GM12878 (cell line): Measurements from ENCODE around the gene CAMK4. TPM values are rescaled to one million over a fixed set of nuclear protein-coding genes. Genes with fewer than 3 reads are reported as not detected.

Experiments
- ATAC-seq: fragments of 200-7000 bp; cut with Tn5 transposase; 3 replicates; pipeline ENCODE4 v1.9.1; 2020; ENCODE audit warnings: mild to moderate bottlenecking, moderate library complexity
- BruUV-seq: library from RNA; stranded (reverse); fragments of 400-500 nt; replicated peaks from 2 replicates; lab custom pipeline; 2021; lab: Mats Ljungman, UMichigan
- CTCF ChIA-PET: fragments of 300-600 bp; sonication (Branson Sonifier 250); formaldehyde crosslinking; extraction: SDS; loops from one replicate; lab custom pipeline; 2021; ENCODE audit warnings: inconsistent platforms; lab: Yijun Ruan, JAX
- POLR2A ChIA-PET: fragments of 350-600 bp; formaldehyde crosslinking; extraction: SDS; loops from one replicate; lab custom pipeline; 2021; ENCODE audit warnings: inconsistent platforms; lab: Charles Lee
- RAD21 ChIA-PET: fragments of 300-600 bp; sonication (Branson Sonifier 250); formaldehyde crosslinking; loops from one replicate; lab custom pipeline; 2023; ENCODE audit warnings: antibody characterized with exemption; ENCODE audit not compliant: unreplicated experiment; lab: Charles Lee
- SMC1A ChIA-PET: fragments of 300-600 bp; sonication (Branson Sonifier 250); formaldehyde crosslinking; loops from one replicate; lab custom pipeline; 2023; ENCODE audit not compliant: unreplicated experiment, uncharacterized antibody; lab: Charles Lee
- DNase-seq: peaks from one replicate; pipeline ENCODE4 v3.0.0-alpha.2; 2011; ENCODE audit warnings: low read depth, low spot score
- FAIRE-seq: peaks from 3 replicates; lab custom pipeline; 2011; peaks lifted over from hg19 to GRCh38; lab: Jason Lieb, UNC
- H2AFZ ChIP-seq: 2 replicates; pipeline ENCODE4 v1.6.0; 2011; ENCODE audit warnings: low read depth, low read length, control low read depth; ENCODE audit not compliant: control insufficient read depth
- H3K27ac ChIP-seq: 2 replicates; pipeline ENCODE4 v1.5.1; 2011; ENCODE audit warnings: control low read depth; ENCODE audit not compliant: control insufficient read depth, insufficient read depth
- H3K27me3 ChIP-seq, 2 experiments: replicated peaks in 1 of 2; 2 replicates each; pipeline versions ENCODE4 v1.6.0 to v1.6.1; 2011; ENCODE audit warnings: low read length in 1 of 2; ENCODE audit not compliant: control insufficient read depth in 2 of 2, insufficient read depth in 2 of 2
- H3K36me3 ChIP-seq, 2 experiments: 2 replicates each; pipeline ENCODE4 v1.5.1; 2011; ENCODE audit warnings: low read length in 1 of 2; ENCODE audit not compliant: control insufficient read depth in 2 of 2, insufficient read depth in 2 of 2
- H3K4me1 ChIP-seq: 2 replicates; pipeline ENCODE4 v1.6.1; 2011; ENCODE audit warnings: mild to moderate bottlenecking, low read length, moderate library complexity, mixed read lengths; ENCODE audit not compliant: control insufficient read depth, insufficient read depth
- H3K4me2 ChIP-seq: 2 replicates; pipeline ENCODE4 v1.6.0; 2011; ENCODE audit warnings: control low read depth; ENCODE audit not compliant: control insufficient read depth, insufficient read depth
- H3K4me3 ChIP-seq: fragments of 200-600 bp; sonication (generic); 2 replicates; pipeline ENCODE4 v1.5.1; 2016
- H3K79me2 ChIP-seq: 2 replicates; pipeline ENCODE4 v1.6.0; 2011; ENCODE audit warnings: low read length; ENCODE audit not compliant: control insufficient read depth, insufficient read depth
- H3K9ac ChIP-seq: 2 replicates; pipeline ENCODE4 v1.8.0; 2011; ENCODE audit warnings: low read length, control low read depth, mixed read lengths; ENCODE audit not compliant: control insufficient read depth, insufficient read depth
- H3K9me3 ChIP-seq: replicated peaks from 3 replicates; pipeline ENCODE4 v1.5.1; 2011; ENCODE audit warnings: mild to moderate bottlenecking, low read length; ENCODE audit not compliant: control insufficient read depth, insufficient read depth
- H4K20me1 ChIP-seq: 2 replicates; pipeline ENCODE4 v1.6.0; 2011; ENCODE audit not compliant: control insufficient read depth, insufficient read depth
- NFYA ChIP-seq: IDR thresholded peaks from 2 replicates; pipeline ENCODE4 v1.6.1; 2011; ENCODE audit warnings: low read depth, mild to moderate bottlenecking, low read length, improper control_type of control experiment, borderline replicate concordance
- PAX8 ChIP-seq: fragments of 450-650 bp; IDR thresholded peaks from 2 replicates; pipeline ENCODE4 v1.6.1; 2017; ENCODE audit warnings: mild to moderate bottlenecking, moderate library complexity
- RB1 ChIP-seq: fragments of 450-650 bp; formaldehyde crosslinking; IDR thresholded peaks from 2 replicates; pipeline ENCODE4 v1.6.1; 2017; ENCODE audit warnings: mild to moderate bottlenecking, borderline replicate concordance
- RCOR1 ChIP-seq: conservative IDR thresholded peaks from 2 replicates; pipeline ENCODE4 v1.6.1; 2012; ENCODE audit warnings: low read depth, low read length, improper control_type of control experiment
- RELA ChIP-seq: fragments of 450-650 bp; IDR thresholded peaks from 2 replicates; pipeline ENCODE4 v1.8.0; 2014; ENCODE audit warnings: borderline replicate concordance; ENCODE audit not compliant: partially characterized antibody
- ZNF217 ChIP-seq: fragments of 450-650 bp; IDR thresholded peaks from 2 replicates; pipeline ENCODE4 v1.6.1; 2017; ENCODE audit warnings: antibody characterized with exemption, mild to moderate bottlenecking
- WGBS: methylation state at CpG from one replicate; pipeline ENCODE4 v1.1.6; 2016; ENCODE audit warnings: low lambda C conversion rate; ENCODE audit not compliant: insufficient replicate concordance, insufficient coverage; ENCODE audit errors: missing lambda C conversion rate; 5-methylcytosine and 5-hydroxymethylcytosine counted together
- in situ Hi-C: fragments of 300-500 bp; cut with MboI; formaldehyde crosslinking; loops from 9 replicates; pipeline ENCODE4 v1.14.3; 2018; ENCODE audit warnings: mixed read lengths
- intact Hi-C: fragments of 100-400 bp; cut with micrococcal nuclease; formaldehyde crosslinking; loops from one replicate; pipeline ENCODE4 v1.14.2; 2022; ENCODE audit not compliant: unreplicated experiment
- polyA plus RNA-seq, 11 experiments: library from polyadenylated mRNA; depleted of rRNA in 4 of 11; unstranded in 6 of 11; stranded (reverse) in 5 of 11; fragments of >200 nt; fragmentation: Nextera tagmentation in 4 of 11; fragmentation: Illumina TruSeq in 1 of 11; extraction: Ambion mirVana in 4 of 11; extraction: Trizol in 1 of 11; gene quantifications; 1 replicate in 1 of 11; 2 replicates in 10 of 11; pipeline versions ENCODE4 v1.2.1 to v1.2.3, GENCODE V29; 2011 to 2016; ENCODE audit warnings: inconsistent platforms in 2 of 11, missing spikeins in 2 of 11, low read depth in 1 of 11
- total RNA-seq, 4 experiments: library from RNA; depleted of rRNA in 3 of 4; stranded (reverse); fragments of >200 nt in 3 of 4; fragmentation: Illumina TruSeq in 1 of 4; extraction: Trizol in 1 of 4; gene quantifications; 2 replicates each; pipeline versions ENCODE4 v1.2.1 to v1.2.3, GENCODE V29; 2013 to 2021
- TF ChIP-seq, protein P1 (sequence below): fragments of 450-650 bp; formaldehyde crosslinking; IDR thresholded peaks from 2 replicates; pipeline ENCODE4 v1.4.0; 2022; ENCODE audit warnings: mild to moderate bottlenecking, moderate library complexity
- TF ChIP-seq, protein P2 (sequence below): IDR thresholded peaks from 2 replicates; pipeline ENCODE4 v1.6.1; 2012; ENCODE audit warnings: low read depth, low read length, improper control_type of control experiment

The CAMK4 gene
- total and polyA plus RNA-seq, 10 of the 15 experiments (the other 5 are each of a cell fraction or from before 2014, with no cell fraction given) = 13.3 to 51.9 (median 35.3) TPM

DNA sequence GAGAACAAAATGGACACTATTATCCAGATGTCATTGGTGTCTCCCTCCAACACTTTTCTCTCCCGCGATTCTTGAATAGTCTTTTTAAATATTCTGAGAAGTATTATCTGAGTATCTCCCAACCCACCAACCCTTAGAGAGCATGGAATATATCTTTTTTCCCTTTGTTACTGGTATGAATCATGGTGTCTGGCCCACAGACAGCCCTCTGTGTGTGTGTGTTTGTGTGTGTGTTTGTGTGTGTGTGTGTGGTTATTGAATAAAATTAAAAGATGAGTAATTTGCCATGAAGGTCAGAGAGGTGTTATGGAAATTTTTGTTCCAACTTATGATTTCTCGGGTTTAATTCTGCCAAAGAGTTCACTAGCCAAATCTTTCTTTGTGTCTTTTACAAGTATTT, 47.7 kb downstream of the CAMK4 start:
- BruUV-seq = no TSS peak
- ATAC-seq (no peak), DNase-seq (no peak), FAIRE-seq (no peak)
- Histone ChIP-seq H3K9me3 (peaks cover 16% of the 10 kb centered on the region), H2AFZ (no peak overlapping the region), H4K20me1 (no peaks in the 10 kb centered on the region), H3K4me1 (no peaks in the 10 kb centered on the region), H3K9ac (no peak overlapping the region), H3K4me3 (no peak overlapping the region), H3K27me3 (no peaks in the 10 kb centered on the region), H3K36me3 (peaks cover 0 to 6% of the 10 kb centered on the region in 2 experiments; a peak in 2 of 4 replicates), H3K79me2 (peaks cover 15% of the 10 kb centered on the region), H3K27ac (no peak overlapping the region), H3K4me2 (no peak overlapping the region)
- in situ Hi-C loops = no loop called here
- TF ChIP-seq PAX8 = no peak
- CTCF ChIA-PET = interaction anchor here (1.0 to 1.7 kb wide), 2 partner anchors 20 to 114 kb away, joined by 3 to 4 read pairs; no protein-coding TSS in a partner anchor
- SMC1A ChIA-PET = interaction anchor here (1.0 kb wide), 1 partner anchor 116 kb away, joined by 3 read pairs; no protein-coding TSS in a partner anchor
- POLR2A ChIA-PET = no interaction called here
- RAD21 ChIA-PET = no interaction called here
- WGBS = 97% methylated on average over 3 of the region's 3 CpGs
- intact Hi-C loops = loop anchor here (10.0 kb wide), 1 partner anchor 517 kb away; no protein-coding TSS in a partner anchor

DNA sequence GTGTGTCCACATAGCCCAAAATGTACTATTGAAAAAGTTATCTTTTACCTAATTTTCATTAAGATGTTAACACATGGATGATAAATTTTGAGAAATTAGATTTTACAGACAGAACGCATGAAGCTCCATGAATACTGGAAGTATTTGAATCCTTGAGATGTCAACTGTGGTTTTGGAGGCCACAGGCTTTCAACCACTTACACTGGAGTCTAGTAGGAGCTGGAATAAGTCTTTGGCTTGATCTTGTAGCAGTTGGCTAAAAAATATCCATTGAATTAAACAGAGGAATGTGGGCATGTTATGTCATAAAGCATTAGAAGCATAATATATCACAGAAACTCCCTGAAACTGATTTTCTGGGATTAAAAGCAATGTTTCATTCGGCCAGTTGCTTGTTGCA, 52.9 kb downstream of the CAMK4 start:
- CTCF ChIA-PET = interaction anchor here (0.6 to 12.2 kb wide), 15 partner anchors 8 to 520 kb away, joined by 3 to 339 read pairs (median 5); partner anchors contain the start of gene CAMK4
- TF ChIP-seq NFYA = no peak
- TF ChIP-seq, protein P1, sequence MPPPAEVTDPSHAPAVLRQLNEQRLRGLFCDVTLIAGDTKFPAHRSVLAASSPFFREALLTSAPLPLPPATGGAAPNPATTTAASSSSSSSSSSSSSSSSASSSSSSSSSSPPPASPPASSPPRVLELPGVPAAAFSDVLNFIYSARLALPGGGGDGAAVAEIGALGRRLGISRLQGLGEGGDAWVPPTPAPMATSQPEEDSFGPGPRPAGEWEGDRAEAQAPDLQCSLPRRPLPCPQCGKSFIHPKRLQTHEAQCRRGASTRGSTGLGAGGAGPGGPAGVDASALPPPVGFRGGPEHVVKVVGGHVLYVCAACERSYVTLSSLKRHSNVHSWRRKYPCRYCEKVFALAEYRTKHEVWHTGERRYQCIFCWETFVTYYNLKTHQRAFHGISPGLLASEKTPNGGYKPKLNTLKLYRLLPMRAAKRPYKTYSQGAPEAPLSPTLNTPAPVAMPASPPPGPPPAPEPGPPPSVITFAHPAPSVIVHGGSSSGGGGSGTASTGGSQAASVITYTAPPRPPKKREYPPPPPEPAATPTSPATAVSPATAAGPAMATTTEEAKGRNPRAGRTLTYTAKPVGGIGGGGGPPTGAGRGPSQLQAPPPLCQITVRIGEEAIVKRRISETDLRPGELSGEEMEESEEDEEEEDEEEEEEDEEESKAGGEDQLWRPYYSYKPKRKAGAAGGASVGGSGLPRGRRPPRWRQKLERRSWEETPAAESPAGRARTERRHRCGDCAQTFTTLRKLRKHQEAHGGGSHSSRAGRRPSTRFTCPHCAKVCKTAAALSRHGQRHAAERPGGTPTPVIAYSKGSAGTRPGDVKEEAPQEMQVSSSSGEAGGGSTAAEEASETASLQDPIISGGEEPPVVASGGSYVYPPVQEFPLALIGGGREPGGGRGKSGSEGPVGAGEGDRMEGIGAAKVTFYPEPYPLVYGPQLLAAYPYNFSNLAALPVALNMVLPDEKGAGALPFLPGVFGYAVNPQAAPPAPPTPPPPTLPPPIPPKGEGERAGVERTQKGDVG (CRISPR knock-in tag) = no peak
- no peak for TF ChIP-seq RCOR1
- TF ChIP-seq, protein P2, sequence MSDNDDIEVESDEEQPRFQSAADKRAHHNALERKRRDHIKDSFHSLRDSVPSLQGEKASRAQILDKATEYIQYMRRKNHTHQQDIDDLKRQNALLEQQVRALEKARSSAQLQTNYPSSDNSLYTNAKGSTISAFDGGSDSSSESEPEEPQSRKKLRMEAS = no peak
- no peak for TF ChIP-seq RELA
- TF ChIP-seq RB1 = no peak
- TF ChIP-seq ZNF217 = no peak
- Histone ChIP-seq H3K27ac (no peak overlapping the region), H4K20me1 (no peaks in the 10 kb centered on the region), H3K4me1 (0 out of 2 replicates have a peak, but pooled peaks cover 4% of the 10 kb centered on the region), H2AFZ (no peak overlapping the region), H3K36me3 (no peaks in the 10 kb centered on the region), H3K9me3 (no peaks in the 10 kb centered on the region; the same call in 1 of the 3 replicates), H3K9ac (no peak overlapping the region), H3K4me3 (no peak overlapping the region), H3K27me3 (no peaks in the 10 kb centered on the region), H3K4me2 (no peak overlapping the region), H3K79me2 (peaks cover 35% of the 10 kb centered on the region)
- ATAC-seq (no peak), DNase-seq (no peak), FAIRE-seq (no peak)
- RAD21 ChIA-PET = interaction anchor here (1.3 to 8.8 kb wide), 9 partner anchors 21 to 219 kb away, joined by 3 to 198 read pairs (median 20); partner anchors contain the start of gene CAMK4
- SMC1A ChIA-PET = interaction anchor here (0.9 to 9.9 kb wide), 13 partner anchors 9 to 234 kb away, joined by 3 to 324 read pairs (median 5); partner anchors contain the start of gene CAMK4
- in situ Hi-C loops (loop anchor here (5.0 kb wide), 1 partner anchor 115 kb away; no protein-coding TSS in a partner anchor), intact Hi-C loops (loop anchor here (5.0 to 10.0 kb wide), 2 partner anchors 522 to 870 kb away; no protein-coding TSS in a partner anchor)
- POLR2A ChIA-PET = interaction anchor here (1.7 to 2.3 kb wide), 2 partner anchors 47 to 54 kb away, joined by 5 to 7 read pairs; partner anchors contain the start of gene CAMK4
- 100% methylated on average over 2 of the region's 2 CpGs for WGBS
- no TSS peak for BruUV-seq
